GM18511 (cell line): ENCODE results near the gene HUS1B.
"Not testable (repeated sequence)": the region's sequence is repeated elsewhere in the genome, so short reads cannot be mapped to it uniquely, and the experiment has no call there.

Experiments
- ATAC-seq: cut with Tn5 transposase; IDR thresholded peaks from one replicate; pipeline ENCODE4 v1.9.1; 2021; ENCODE audit warnings: mild to moderate bottlenecking, moderate library complexity; ENCODE audit not compliant: unreplicated experiment

HUS1B gene

GRCh38 chr6:656460-657252 lies at the start of gene HUS1B:
TSS of gene HUS1B (minus strand) at chr6:657100. CDS start at chr6:656944, 156 bp downstream.
- no peak for ATAC-seq

- no peak for ATAC-seq
These were observed 49.2 kb upstream of the HUS1B start for GRCh38 chr6:706146-706545.

- ATAC-seq = no peak
These were observed 48.1 kb upstream of the HUS1B start for GRCh38 chr6:705047-705446.

- ATAC-seq = no peak
These were observed 47.1 kb upstream of the HUS1B start for GRCh38 chr6:704046-704445.

GRCh38 chr6:703552-703951 lies 46.7 kb upstream of the HUS1B start:
- no peak for ATAC-seq

- no peak for ATAC-seq
These were observed 45.0 kb upstream of the HUS1B start for GRCh38 chr6:701700-702479.

- ATAC-seq = no peak
These were observed 44.3 kb upstream of the HUS1B start for GRCh38 chr6:701215-701614.

GRCh38 chr6:700490-700889 lies 43.6 kb upstream of the HUS1B start:
- no peak for ATAC-seq

- ATAC-seq = no peak
These were observed 42.4 kb upstream of the HUS1B start for GRCh38 chr6:699319-699718.

GRCh38 chr6:694431-695126 lies 37.7 kb upstream of the HUS1B start:
- not testable (repeated sequence) for ATAC-seq

- ATAC-seq = no peak
These were observed 36.8 kb upstream of the HUS1B start for GRCh38 chr6:693723-694009.

GRCh38 chr6:692858-693722 lies 36.2 kb upstream of the HUS1B start, which contains the start of gene EXOC2:
TSS of gene EXOC2 (minus strand) at chr6:693139. CDS start at chr6:637818, 55,321 bp downstream.
- ATAC-seq = peak; percentile 92

GRCh38 chr6:692356-692851 lies 35.5 kb upstream of the HUS1B start:
- peak; percentile 85 for ATAC-seq

GRCh38 chr6:689223-689622 lies 32.3 kb upstream of the HUS1B start:
- ATAC-seq = no peak

GRCh38 chr6:686497-686896 lies 29.6 kb upstream of the HUS1B start:
- no peak for ATAC-seq

GRCh38 chr6:684831-685636 lies 28.1 kb upstream of the HUS1B start:
- ATAC-seq = peak; percentile 90

GRCh38 chr6:683742-684440 lies 27.0 kb upstream of the HUS1B start:
- ATAC-seq = no peak

GRCh38 chr6:680666-681340 lies 23.9 kb upstream of the HUS1B start:
- no peak for ATAC-seq

- no peak for ATAC-seq
These were observed 23.4 kb upstream of the HUS1B start for GRCh38 chr6:680251-680650.
